Activated CD8-positive, alpha-beta memory T cell treated with anti-CD3 and anti-CD28 coated beads, Interleukin-2, amount 10 ng/mL, durations not matched to agents 7 days and 5 days (primary cell): ENCODE results near the gene DDR1. TPM values are rescaled to one million over a fixed set of nuclear protein-coding genes. Genes with fewer than 3 reads are reported as not detected.

Experiments
- ATAC-seq: fragments of 150-1000 bp; cut with Tn5 transposase; one replicate; pipeline ENCODE4 v1.10.0; 2021; ENCODE audit warnings: moderate library complexity
- CTCF ChIA-PET: fragments of 350-600 bp; sonication (Branson Sonifier 250); formaldehyde crosslinking; loops from one replicate; lab custom pipeline; 2021; ENCODE audit warnings: antibody characterized with exemption; lab: Charles Lee
- DNase-seq: peaks from one replicate; pipeline ENCODE4 v3.0.0-alpha.2; 2020
- H3K27ac Mint-ChIP-seq: one replicate; pipeline ENCODE4 v1.8.0; 2021; ENCODE audit warnings: mild to moderate bottlenecking, mixed read lengths
- H3K27me3 Mint-ChIP-seq: one replicate; pipeline ENCODE4 v1.8.0; 2021; ENCODE audit warnings: mixed read lengths
- H3K36me3 Mint-ChIP-seq: one replicate; pipeline ENCODE4 v1.8.0; 2021; ENCODE audit warnings: mild to moderate bottlenecking, mixed read lengths
- H3K4me1 Mint-ChIP-seq: one replicate; pipeline ENCODE4 v1.8.0; 2021; ENCODE audit warnings: mixed read lengths
- H3K4me3 Mint-ChIP-seq: one replicate; pipeline ENCODE4 v1.8.0; 2021; ENCODE audit warnings: mild to moderate bottlenecking, moderate library complexity, mixed read lengths
- H3K9me3 Mint-ChIP-seq: one replicate; pipeline ENCODE4 v1.8.0; 2022; ENCODE audit warnings: low read depth, mixed read lengths
- total RNA-seq, 2 experiments: library from RNA; stranded (reverse); gene quantifications; one replicate each; pipeline ENCODE4 v1.2.3, GENCODE V29; 2021

The DDR1 gene
- total RNA-seq, 2 experiments from 2014 or later: 3.8 to 4.9 TPM

DNA sequence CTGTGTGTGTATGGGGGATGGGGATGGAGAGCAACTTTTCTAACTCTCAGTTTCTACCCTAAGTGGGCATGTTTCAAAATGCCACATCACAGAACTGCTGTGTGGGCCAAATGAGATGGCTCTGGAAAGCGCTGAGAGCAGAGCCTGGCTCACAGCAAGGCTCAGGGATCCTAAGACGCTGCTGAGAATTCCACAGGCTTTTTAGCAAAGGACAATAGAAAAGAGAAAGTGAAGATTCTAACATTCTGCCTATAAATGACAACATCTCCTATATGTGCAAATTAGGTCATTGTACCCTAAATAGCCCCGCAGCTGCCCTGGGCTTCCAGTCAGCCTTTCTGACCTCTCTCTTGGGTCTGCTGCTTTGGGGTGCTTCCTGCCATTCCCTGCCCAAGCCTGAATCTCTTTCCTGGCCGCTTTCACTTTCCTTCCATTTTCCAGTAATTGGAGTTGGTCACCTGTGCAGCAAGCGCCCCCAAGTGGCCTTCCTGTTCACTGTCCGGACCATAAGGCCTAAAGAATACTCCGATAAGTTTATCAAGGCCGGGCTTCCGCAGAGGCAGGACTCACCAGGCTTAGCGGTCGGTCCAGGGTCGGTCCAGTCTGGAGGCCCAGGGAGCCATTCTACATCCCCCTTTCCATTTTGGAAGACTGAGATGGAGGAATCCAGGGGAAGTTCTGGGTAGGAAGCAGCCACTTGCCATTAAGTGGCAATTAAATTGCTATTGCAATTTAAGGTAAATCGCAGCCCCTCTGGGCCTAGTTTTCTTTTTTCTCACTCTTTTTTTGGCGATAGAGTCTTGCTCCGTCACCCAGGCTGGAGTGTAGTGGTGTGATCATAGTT, 6.7 kb upstream of the DDR1 start:
- Mint-ChIP-seq H3K36me3 (no peaks in the 10 kb centered on the region), H3K27ac (peak overlapping the region; percentile 68)

DNA sequence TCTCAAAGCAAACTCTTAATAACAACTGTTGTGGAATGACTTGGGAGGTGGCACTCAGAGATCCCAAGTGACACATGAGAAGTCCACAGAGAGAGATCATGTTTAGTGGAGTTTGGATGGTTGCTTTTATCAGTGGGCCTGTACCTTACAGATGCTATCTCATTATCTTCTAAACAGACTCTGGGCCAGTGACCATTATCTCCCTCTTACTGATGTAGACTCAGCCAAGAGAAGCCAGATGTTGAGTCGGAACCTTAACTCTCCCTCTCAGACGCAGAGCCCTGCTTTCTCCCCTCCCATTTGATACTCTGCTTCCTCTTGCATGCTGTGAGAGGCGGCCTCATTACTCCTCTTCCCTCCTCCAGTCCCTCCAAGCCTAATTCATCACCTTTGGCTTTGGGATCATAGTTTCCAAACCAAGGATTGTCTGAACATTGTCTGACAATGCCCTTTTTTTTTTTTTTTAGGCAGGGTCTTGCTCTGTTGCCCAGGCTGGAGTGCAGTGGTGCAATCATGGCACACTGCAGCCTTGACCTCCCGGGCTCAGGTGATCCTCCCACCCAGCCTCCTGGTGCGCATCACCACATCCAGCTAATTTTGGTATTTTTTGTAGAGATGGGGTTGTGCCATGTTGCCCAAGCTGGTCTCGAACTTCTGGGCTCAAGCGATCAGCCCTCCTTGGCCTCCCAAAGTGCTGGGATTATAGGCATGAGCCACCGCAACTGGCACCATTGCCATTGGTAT, 4.5 kb upstream of the DDR1 start:
- no peak overlapping the region for H3K4me3 Mint-ChIP-seq
- ATAC-seq: no peak
- H3K27me3 Mint-ChIP-seq: peaks cover 14% of the 10 kb centered on the region
- DNase-seq: no peak
- no peaks in the 10 kb centered on the region for H3K36me3 Mint-ChIP-seq
- CTCF ChIA-PET: interaction anchor here (1.4 to 11.2 kb wide), 3 partner anchors 9 to 201 kb away, joined by 3 to 191 read pairs (median 5); no protein-coding TSS in a partner anchor
- H3K27ac Mint-ChIP-seq: no peak overlapping the region
- H3K9me3 Mint-ChIP-seq: no peaks in the 10 kb centered on the region
- peaks cover 13% of the 10 kb centered on the region for H3K4me1 Mint-ChIP-seq

More for the DNA sequence above, 6.7 kb upstream of the DDR1 start:
- Mint-ChIP-seq H3K4me1 (peaks cover 12% of the 10 kb centered on the region), H3K9me3 (peaks cover 6% of the 10 kb centered on the region), H3K27me3 (peaks cover 4% of the 10 kb centered on the region), H3K4me3 (peak overlapping the region; percentile 66)
- DNase-seq (peak; percentile 86), ATAC-seq (peak; percentile 96)
- CTCF ChIA-PET: interaction anchor here (0.7 to 11.2 kb wide), 16 partner anchors 9 to 209 kb away, joined by 3 to 191 read pairs (median 4); partner anchors contain the start of gene VARS2

DNA sequence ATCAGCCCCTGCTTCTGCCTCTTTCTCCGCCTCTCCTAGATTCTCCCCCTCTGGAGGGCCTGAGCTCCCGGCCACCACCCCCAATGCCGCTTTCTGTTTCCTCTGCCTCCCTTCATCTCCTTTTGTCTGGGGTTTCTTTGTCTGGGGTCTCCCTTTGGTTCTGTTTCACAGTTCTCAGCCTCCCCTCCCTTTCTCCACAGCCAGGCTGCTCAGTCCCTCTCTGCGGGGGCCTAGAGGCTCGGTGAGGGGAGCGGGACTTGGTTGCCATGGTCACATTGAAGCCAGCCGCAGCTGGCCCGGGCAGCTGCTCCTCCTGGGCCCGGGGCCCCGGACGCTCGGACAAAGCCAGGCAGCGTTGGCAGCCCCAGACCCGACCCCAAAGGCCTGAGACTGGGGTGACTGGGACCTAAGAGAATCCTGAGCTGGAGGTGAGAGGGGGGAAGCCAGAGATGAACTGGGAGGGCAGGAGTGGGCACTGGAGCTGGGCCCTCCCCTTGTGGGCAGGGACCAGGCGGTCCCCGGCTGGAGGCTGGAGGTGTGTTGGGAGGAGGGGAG, 3.5 kb upstream of the DDR1 start:
- DNase-seq (no peak), ATAC-seq (no peak)
- Mint-ChIP-seq H3K27ac (no peak overlapping the region), H3K4me3 (no peak overlapping the region), H3K9me3 (no peaks in the 10 kb centered on the region), H3K27me3 (peaks cover 20% of the 10 kb centered on the region), H3K4me1 (peaks cover 20% of the 10 kb centered on the region), H3K36me3 (no peaks in the 10 kb centered on the region)
- CTCF ChIA-PET: interaction anchor here (0.7 to 11.2 kb wide), 3 partner anchors 10 to 55 kb away, joined by 3 to 191 read pairs (median 3); partner anchors contain the start of gene VARS2

DNA sequence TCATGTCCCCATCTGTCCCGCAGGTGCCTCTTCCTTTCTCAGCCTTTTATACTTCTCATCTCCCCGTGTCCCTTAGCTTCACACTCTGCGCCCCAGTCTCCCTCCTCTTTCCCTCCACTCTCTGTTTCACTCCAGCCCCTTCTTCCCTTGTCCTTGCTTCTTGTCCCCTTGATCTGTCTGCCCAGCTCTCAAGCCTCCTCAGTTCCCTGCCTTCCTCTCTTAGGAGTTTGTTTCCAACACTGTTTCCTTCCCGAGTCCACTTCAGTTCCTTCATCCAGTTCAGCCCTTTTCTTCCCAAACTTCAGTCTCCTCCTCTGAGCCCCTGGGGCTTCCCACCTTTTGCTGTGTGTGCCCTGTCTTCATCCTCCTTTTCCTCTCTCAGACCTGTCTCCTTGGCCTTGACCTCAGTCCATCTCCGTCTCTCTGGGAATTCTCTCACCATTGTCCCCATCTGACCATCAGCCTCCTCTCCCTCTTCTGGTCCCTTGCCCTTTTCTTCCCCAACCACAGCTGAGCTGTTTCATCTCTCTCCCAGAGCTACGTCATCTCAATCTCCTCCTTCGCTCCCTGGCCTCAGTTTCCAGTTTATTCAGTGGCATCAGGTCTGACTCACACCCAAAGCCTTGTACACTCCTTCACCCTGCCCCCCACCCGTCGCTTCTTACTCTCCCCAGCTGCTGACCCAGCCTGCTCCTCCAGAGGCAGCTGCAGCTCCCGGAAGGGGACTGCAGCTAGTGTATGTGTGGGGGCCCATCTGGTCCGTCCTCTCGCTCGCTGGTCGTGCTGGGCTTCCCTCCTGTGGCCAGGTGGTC, 2.7 kb upstream of the DDR1 start:
- DNase-seq: no peak
- CTCF ChIA-PET: interaction anchor here (0.7 to 11.2 kb wide), 6 partner anchors 32 to 428 kb away, joined by 3 to 191 read pairs (median 4); partner anchors contain the start of gene VARS2
- no peak overlapping the region for H3K27ac Mint-ChIP-seq
- no peaks in the 10 kb centered on the region for H3K36me3 Mint-ChIP-seq
- no peaks in the 10 kb centered on the region for H3K9me3 Mint-ChIP-seq
- H3K27me3 Mint-ChIP-seq: peaks cover 21% of the 10 kb centered on the region
- peaks cover 21% of the 10 kb centered on the region for H3K4me1 Mint-ChIP-seq
- no peak overlapping the region for H3K4me3 Mint-ChIP-seq
- ATAC-seq: no peak

DNA sequence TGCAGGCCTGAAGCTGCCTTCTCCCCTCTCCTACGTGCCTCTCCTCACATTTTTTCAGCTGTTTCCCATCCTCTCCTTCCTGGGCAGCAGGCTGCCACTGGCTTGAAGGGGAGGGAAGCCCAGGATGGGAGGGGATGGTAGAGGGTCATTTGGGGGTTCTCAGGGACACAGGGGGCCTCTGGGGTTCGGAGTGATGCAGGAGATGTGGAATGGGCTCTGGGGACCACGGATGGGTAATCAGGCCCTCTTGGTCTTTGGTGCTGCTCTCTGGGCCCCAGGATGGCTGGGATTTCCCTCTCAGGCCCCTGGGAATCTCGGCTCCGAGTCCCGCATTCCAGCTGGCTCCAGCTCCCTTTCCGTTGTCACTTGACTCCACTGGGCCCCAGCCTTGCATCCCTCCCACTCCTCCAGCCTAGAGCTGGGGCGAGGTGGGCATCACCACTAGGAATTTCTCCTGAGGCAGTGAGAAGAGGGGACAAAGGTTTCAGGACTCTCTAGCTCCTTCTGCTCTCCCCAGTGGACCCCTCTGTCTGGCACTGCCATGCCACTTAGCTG, 2.0 kb upstream of the DDR1 start:
- no peak overlapping the region for H3K4me3 Mint-ChIP-seq
- H3K27me3 Mint-ChIP-seq: peaks cover 21% of the 10 kb centered on the region
- no peak overlapping the region for H3K27ac Mint-ChIP-seq
- CTCF ChIA-PET: interaction anchor here (1.0 to 11.2 kb wide), 5 partner anchors 56 to 429 kb away, joined by 3 to 191 read pairs (median 4); no protein-coding TSS in a partner anchor
- no peak for ATAC-seq
- no peaks in the 10 kb centered on the region for H3K9me3 Mint-ChIP-seq
- H3K4me1 Mint-ChIP-seq: peaks cover 17% of the 10 kb centered on the region
- DNase-seq: no peak
- H3K36me3 Mint-ChIP-seq: no peaks in the 10 kb centered on the region

DNA sequence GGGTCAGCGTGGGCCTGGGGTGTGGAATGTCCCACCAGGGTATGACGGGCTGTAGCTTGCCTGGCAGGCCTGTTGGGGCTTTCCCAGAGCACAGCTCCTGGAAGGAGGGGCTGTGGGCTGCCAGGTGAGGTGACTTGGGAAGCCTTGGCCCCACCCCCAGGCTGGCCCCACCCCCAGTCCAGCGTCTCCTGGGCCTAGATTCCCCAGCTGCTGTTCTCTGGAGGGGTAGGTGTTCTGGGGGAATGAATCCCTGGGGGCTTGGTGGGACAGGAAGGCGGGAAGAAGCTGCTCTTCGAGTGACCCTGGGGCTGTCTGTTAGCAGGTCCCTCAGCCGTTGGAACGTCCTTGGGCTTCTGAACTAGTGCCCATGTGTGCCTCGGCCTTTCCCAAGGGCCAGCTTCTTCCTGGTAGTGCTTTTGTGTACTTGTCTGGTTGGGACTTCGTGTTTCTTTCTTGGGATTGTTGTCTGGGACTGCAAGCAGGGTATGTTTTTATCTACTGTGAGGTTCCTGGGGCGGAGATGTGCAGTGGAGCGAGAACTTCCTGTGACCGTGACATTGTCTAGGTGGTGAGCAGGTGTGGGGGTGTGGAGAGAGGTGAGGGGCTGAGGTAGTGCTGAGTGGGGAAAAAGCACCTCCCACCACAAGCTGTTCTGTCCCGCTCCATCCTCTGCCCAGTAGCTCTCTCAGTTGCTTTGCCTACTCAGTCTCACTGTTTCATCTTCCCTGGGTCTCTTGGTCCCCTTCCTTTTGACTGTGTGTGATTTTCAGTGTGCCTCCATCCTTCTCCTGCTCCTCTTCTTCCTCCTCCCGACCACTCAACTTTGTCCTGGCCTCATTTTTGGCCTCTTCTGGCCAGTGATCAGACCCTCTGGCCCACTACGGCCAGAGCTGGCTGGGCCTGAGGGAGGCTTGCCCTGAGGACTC, 1.3 kb upstream of the DDR1 start:
- H3K27ac Mint-ChIP-seq: no peak overlapping the region
- peaks cover 11% of the 10 kb centered on the region for H3K4me1 Mint-ChIP-seq
- H3K4me3 Mint-ChIP-seq: peak overlapping the region; percentile 48
- CTCF ChIA-PET: interaction anchor here (1.0 to 11.2 kb wide), 7 partner anchors 32 to 429 kb away, joined by 3 to 191 read pairs (median 6); partner anchors contain the start of gene VARS2
- no peaks in the 10 kb centered on the region for H3K36me3 Mint-ChIP-seq
- H3K9me3 Mint-ChIP-seq: no peaks in the 10 kb centered on the region
- DNase-seq: no peak
- peaks cover 21% of the 10 kb centered on the region for H3K27me3 Mint-ChIP-seq
- ATAC-seq: no peak

DNA sequence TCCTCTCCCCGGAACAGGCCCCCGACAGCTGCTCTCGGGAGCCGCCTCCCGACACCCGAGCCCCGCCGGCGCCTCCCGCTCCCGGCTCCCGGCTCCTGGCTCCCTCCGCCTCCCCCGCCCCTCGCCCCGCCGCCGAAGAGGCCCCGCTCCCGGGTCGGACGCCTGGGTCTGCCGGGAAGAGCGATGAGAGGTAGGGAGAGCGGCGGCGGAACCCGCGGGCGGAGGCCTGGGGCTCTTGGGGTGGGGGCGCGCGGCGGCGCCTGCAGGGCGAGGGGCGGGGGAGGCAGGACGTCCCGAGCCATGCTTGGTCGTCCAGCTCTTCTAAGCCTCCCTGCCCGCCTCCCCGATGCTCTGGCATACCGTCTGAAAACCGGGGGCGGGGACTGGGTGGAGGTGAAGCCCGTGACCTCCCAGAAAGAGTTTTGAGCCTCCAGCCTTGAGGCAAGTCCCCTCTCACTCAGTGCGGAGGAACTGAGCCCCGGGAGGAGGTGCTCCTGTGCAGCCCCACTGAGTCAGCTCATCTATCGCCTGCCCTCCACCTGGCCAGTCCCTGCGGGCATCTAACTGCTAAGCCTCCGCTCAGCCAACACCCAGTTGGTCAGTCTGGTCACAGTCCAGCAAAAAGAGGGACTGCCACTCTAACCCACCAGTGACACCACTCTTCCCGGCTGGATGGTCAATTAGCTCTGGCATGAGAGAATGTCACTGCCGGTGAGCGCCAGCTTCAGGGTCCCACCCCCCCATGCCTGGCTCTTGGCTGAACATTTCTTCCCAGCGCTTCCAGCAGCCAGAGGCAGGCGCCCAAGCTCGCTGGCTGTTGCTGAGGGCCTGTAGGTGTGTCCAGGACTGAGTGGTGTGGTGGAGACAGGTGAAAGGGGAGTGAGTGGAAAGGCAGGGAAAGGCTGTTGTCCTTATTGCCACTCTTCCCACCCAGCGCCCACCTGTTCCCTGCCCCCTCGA, 482 bp downstream of the DDR1 start:
- no peaks in the 10 kb centered on the region for H3K9me3 Mint-ChIP-seq
- peak overlapping the region; percentile 66 for H3K4me3 Mint-ChIP-seq
- peaks cover 11% of the 10 kb centered on the region for H3K4me1 Mint-ChIP-seq
- peaks cover 21% of the 10 kb centered on the region for H3K27me3 Mint-ChIP-seq
- H3K36me3 Mint-ChIP-seq: no peaks in the 10 kb centered on the region
- DNase-seq (peak; percentile 49), ATAC-seq (peak; percentile 64)
- H3K27ac Mint-ChIP-seq: no peak overlapping the region
- CTCF ChIA-PET: interaction anchor here (0.8 to 11.2 kb wide), 6 partner anchors 10 to 411 kb away, joined by 3 to 191 read pairs (median 5); partner anchors contain the start of gene VARS2

DNA sequence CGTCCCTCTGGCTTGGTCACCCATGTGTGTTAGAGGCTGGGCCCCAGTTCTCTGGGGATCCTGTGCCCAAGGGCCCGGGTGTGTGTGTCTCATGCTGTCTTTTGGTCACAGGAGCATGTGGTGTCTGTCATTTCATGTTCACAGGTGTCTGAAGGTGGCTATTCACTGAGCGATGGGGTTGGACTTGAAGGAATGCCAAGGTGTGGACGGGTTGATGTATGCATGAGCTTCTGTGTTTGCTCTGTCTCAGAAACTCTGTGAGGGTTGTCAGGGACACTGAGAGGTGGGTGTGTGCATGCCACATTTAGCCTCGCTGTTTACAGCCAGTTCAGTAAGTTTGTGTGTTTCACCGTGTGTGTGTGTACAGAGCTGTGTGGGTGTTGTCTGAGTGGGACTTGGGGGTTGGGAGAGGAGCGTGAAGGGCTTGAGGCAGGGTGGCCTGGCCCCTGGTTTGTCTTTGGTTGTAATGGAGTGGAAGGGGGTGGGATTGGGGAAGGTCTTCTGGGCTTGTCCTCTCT, 1.2 kb downstream of the DDR1 start:
- Mint-ChIP-seq H3K36me3 (no peaks in the 10 kb centered on the region), H3K27me3 (peaks cover 21% of the 10 kb centered on the region), H3K4me3 (peak overlapping the region; percentile 66), H3K27ac (no peak overlapping the region), H3K4me1 (peaks cover 11% of the 10 kb centered on the region), H3K9me3 (no peaks in the 10 kb centered on the region)
- DNase-seq: no peak
- CTCF ChIA-PET: interaction anchor here (2.8 to 11.2 kb wide), 2 partner anchors 29 to 60 kb away, joined by 15 to 191 read pairs; partner anchors contain the start of gene VARS2
- no peak for ATAC-seq

DNA sequence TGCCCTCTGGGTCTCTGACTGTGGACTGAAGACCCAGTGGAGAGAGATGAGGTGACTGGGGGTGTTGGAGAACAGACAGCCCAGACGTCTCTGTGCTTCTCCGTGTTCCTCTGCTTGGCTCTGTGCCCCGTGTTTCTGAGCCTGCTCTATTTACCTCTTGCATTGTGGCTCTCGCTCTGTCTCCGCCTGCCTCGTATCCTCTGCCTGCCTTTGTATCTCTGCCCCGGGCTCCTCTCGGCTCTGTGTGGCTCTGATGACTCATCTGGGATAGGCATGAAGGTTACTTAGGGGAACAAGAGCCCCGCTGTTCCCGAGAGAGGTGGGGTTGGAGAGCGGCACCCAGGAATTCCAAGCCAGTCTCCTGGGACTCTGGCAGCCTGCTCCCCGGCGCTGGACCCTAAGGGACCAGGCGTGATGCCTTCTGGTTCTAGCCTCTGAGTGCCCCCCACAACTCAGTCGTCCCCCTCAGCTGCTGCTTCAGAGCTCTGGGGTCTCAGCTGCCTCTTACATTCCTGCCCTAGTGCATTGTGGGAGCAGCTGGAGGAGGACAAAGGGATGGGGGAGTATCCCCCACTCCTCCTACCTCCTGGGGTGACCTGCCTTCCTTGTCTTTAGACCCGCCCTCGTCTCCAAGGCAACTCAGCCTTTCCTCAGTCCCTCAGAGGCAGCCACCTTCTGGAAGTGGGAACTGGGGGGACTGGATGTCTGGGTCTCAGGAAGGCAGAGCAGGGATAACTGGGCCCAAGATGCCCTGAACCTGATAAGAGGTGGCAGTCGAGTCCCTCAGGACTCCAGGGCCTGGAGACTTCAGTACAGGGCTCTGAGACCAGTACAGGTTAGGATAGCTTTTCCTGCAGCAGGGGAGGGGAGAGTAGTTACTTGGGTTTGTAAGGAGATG, 1.9 kb downstream of the DDR1 start:
- no peaks in the 10 kb centered on the region for H3K36me3 Mint-ChIP-seq
- DNase-seq (no peak), ATAC-seq (no peak)
- no peaks in the 10 kb centered on the region for H3K9me3 Mint-ChIP-seq
- peaks cover 20% of the 10 kb centered on the region for H3K27me3 Mint-ChIP-seq
- no peak overlapping the region for H3K27ac Mint-ChIP-seq
- H3K4me3 Mint-ChIP-seq: no peak overlapping the region
- CTCF ChIA-PET: interaction anchor here (1.4 to 11.2 kb wide), 3 partner anchors 28 to 60 kb away, joined by 3 to 191 read pairs (median 15); partner anchors contain the start of gene VARS2
- peaks cover 11% of the 10 kb centered on the region for H3K4me1 Mint-ChIP-seq
